T-helper 1 cell (primary cell): Measurements from ENCODE around the gene MYH13.

Source experiments
- DNase-seq, 5 donors: peaks; one replicate each; pipeline ENCODE4 v3.0.0-alpha.2; 2012 to 2020
- total RNA-seq, 4 donors: gene quantifications; one replicate each; lab custom pipeline; 2026; lab: John Stamatoyannopoulos, UW

Gene MYH13
- total RNA-seq: 0 reads per million in 4 donors

DNA sequence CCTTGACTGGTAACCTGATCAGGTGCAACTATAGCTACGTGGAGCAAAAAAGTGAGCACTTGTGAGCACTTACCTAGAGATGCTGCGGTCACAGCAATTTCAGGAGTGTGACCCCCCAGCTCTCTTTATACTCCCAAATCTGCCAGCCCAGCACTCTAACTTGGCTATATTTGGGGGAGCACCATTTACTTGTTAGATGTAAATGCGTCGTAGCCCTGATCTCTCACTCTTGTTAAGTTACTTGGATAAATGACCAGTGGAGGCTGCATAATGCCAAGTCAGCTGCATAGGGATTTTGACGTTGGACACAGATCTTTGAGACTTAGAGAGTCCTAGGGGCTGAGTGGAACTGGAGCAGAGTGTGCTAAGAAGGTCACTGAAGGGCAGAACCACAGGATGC is at the start of gene MYH13:
Gene MYH13, minus strand, starts transcription at position 101 of the 400 bp plus-strand sequence. CDS start 8,476 bp downstream, outside the sequence.
- DNase-seq: no peak

DNA sequence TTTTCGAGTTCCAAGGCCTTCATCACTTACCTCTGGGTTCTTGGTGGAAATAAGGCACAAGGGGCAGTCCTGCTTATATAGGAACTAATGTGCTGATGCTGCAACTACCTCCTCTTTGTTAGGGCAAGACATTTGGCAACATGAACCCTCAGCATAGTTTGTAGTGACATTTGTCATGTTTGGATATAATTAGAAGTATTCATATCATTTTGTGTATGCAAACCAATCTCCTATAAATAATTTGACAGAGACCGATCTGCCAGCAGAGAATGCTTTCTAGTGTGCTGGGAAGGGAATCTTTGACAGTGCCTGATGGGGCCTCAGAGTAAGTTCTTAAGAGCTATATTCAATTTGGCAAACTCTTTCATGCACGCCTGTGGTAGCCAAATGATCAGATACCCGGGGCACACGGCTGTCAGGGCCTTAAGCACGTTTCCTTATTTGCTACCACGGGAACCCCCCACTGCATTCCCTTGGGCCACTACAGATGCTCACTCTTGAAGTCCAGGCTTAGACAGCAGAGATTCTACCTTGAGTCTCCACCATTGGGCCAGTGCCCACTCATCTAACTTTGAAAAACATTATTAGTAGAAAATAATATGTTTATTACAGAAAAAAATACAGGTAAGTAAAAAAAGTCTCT is 49.2 kb upstream of the MYH13 start, which contains the start of gene MYH8:
Gene MYH8, minus strand, starts transcription at position 51 of the 643 bp plus-strand sequence. CDS start 1,723 bp downstream, outside the sequence.
- no peak for DNase-seq

- DNase-seq: no peak
Measured at GRCh38 chr17:10421211-10421610, 48.4 kb upstream of the MYH13 start.

- DNase-seq: no peak
Measured at GRCh38 chr17:10420811-10421210, 48.0 kb upstream of the MYH13 start.

GRCh38 chr17:10417431-10417830 is 44.6 kb upstream of the MYH13 start:
- DNase-seq: no peak

GRCh38 chr17:10415161-10415560 is 42.4 kb upstream of the MYH13 start:
- DNase-seq: no peak

DNA sequence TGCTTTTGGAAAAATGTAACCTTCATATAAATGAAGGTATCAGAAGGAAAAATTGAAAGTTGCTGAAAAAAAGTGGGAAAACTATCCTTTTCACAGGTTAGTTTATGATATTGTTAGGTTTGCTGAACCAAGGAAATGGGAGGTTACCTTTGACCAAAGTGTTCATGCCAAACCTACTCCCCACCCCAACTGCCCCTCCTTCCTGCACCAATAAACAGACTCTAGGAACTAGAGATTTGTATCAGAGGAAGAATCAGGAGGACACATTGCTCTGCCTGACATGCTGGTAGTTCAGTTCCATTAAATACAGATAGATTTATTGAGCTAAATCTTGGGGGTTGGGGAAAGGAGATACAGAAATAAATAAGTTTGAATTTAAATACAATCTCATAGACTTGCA is 30.8 kb upstream of the MYH13 start:
- DNase-seq: no peak

GRCh38 chr17:10398352-10398751 is 25.5 kb upstream of the MYH13 start:
- DNase-seq: no peak

- no peak for DNase-seq
Measured at GRCh38 chr17:10396524-10397163, 23.8 kb upstream of the MYH13 start.

DNA sequence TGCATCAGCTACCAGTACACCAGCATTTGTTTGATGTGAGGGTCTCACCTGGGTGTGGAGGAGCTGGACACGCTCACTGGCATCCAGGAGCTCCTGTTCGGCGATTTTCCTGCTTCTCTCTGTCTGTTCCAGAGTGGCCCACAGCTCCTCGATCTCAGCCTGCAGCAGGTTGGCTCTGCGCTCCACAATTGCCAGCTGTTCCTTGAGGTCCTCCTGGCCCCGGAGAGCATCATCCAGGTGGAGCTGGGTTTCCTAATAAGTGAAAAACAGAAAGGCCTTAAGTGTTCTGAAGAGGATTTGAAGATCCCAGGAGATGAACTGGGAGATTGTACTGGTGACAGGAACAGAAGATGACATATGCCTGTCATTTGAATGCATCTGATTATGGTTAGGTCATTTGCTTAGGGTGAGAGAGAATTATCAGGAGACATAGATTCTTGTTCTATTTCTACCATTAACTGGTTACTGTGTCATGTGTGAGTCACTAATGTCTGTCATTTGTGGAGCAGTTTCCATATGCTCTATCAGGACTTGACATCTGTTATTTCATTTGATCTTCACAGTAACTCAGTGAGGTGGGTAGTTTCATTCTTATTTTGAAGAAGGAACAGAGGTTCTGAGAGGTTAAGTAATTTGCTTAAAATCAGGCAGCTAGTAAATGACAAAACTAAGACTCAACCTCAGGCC is 21.5 kb upstream of the MYH13 start:
- no peak for DNase-seq

DNA sequence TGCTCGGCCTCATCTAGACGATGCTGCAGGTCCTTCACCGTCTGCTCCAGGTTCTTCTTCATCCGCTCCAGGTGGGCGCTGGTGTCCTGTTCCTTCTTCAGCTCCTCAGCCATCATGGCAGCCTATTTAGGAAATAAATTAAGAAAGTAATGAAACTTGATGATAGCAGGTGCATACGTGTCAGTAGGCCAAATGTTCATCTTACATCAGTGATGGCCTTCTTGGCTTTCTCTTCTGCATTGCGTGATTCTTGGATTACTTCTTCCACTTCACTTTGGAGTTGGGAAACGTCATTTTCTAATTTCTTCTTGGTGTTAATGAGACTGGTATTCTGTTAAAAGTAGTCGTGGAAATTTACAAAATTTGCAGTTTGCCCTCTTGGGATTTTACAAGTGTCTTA is 20.1 kb upstream of the MYH13 start:
- DNase-seq: no peak

- DNase-seq: no peak
Measured at GRCh38 chr17:10385871-10386270, 13.1 kb upstream of the MYH13 start.

GRCh38 chr17:10384175-10384574 is 11.4 kb upstream of the MYH13 start:
- no peak for DNase-seq

- no peak for DNase-seq
Measured at GRCh38 chr17:10380631-10381408, 8.0 kb upstream of the MYH13 start.

- DNase-seq: no peak
Measured at GRCh38 chr17:10370016-10370608, 2.7 kb downstream of the MYH13 start.

DNA sequence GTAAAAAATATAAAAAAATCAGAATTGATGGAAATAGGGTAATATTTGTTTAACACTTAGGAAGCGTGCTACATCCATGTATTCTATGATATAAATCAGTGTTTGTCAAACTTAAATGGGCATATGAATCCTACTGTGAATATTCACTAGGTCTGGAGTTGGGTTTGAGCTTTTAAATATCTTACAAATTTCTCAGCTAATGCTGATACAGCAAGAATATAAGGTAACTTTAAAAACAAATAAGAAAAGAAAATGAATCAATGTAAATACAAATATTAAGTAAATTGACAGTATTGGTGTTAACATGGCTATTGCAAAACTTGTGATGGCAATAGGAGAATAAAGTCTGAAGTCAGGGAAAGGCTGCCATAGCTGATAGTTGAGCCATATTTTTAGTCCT is 3.6 kb downstream of the MYH13 start:
- no peak for DNase-seq

- DNase-seq: no peak
Measured at GRCh38 chr17:10368561-10368960, 4.2 kb downstream of the MYH13 start.

DNA sequence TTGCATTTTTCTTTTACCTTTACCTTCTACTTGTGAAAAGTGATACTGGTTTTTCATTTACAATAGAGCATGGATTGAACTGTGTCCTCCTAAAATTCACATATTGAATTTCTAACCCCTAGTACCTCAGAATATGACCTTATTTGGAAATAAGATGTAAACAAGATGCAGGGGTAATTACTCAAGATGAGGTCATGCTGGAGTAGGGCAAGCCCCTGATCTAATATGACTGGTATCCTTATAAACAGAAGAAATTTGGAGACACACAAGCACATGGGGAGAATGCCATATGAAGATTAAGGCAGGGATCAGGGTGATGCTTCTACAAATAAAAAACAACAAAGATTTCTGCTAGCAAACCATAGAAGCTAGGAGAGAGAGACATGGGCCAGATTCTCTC is 12.2 kb downstream of the MYH13 start:
- DNase-seq: no peak

DNA sequence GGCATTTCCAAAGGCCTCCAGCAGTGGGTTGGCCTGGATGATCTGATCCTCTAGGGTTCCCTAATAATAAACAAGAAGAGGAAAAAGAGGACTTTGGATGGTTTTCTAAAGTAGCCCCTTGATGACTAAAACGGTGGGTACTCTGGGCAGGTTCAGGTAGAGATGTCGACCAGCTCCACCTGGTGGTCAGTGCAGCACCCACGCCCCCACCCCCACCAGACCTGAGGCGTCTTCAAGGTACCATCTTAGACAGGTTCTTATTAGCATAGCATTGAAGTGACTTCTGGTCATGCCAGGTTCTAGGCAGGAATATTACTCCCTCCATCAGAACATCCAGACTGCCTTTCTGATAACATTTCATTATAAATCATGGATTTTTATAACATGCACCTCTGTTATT is 15.0 kb downstream of the MYH13 start:
- DNase-seq: no peak

GRCh38 chr17:10354651-10355050 is 18.2 kb downstream of the MYH13 start:
- DNase-seq: no peak

DNA sequence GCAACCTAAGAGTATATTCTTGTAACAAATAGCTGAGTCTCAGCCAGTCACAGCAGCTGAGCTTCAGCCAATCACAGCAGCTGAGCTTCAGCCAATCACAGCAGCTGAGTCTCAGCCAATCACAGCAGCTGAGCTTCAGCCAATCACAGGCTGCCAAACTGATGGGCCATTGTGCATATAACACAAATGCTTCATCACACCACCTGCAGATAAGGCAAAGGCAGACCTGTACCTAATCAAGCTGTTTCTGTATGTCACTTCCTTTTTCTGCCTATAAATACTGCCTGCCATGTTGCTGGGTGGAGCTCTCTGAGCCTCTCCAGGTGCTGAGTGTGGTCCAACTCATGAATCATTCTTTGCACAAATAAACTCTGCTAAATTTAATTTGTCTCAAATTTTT is 19.9 kb downstream of the MYH13 start:
- no peak for DNase-seq

DNA sequence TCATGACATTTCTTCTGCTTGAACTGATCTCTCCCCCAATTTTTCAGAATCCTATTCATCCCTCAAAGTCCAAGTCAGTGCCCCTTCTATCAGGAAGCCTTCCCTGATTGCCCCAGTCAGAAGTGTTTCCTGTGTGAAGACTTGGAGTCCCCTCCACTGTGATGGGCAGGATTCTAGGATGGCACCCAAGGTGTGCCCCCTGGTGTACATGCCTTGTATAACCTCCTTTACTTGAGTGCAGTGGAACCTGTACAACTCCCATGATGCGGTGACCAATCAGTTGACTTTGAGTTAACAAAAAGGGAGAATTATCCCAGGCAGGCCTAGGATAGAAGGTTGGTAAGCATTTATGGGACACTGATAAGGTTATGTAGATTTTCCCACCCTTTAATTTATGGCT is 23.4 kb downstream of the MYH13 start:
- no peak for DNase-seq

DNA sequence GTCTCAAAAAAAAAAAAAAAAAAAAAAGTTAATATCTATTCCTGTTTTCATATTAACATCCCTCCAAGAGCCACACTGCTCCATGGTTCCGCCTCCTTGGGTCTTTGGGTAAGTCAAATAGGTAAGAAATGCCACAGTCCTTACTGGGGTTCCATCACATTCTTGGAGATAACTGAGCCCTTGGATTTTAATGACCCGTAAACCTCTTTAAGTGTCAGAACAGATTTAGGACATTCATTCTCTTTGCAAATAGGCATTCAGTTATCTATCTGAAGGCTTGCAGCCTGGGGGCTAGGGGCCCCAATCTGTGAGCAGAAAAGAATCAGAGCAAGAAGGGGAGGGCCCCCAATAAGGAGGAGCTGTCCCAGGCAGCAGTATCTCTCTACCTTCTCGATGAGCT is 28.0 kb downstream of the MYH13 start:
- no peak for DNase-seq
